ENCODE data around the gene ATG4C. TPM values are rescaled to one million over a fixed set of nuclear protein-coding genes. Genes with fewer than 3 reads are reported as not detected.
A peak's percentile ranks its signal among the peaks of the same experiment; 100 is the strongest.

Gene ATG4C
- total and polyA plus RNA-seq, 2 of the 4 experiments (the other 2 are of a cell fraction): 4.7 to 7.2 TPM

GRCh38 chr1:62852253-62852652 is 68.3 kb downstream of the ATG4C start:
- no peak overlapping the region for H4K8ac ChIP-seq (ENCODE audit: low read depth in 2 of 2, low read length in 2 of 2)
- H2BK5ac ChIP-seq (ENCODE audit: low read depth, low read length, poor library complexity, severe bottlenecking): peak overlapping the region; percentile 54
- H4K91ac ChIP-seq (ENCODE audit: insufficient read depth, low read depth, low read length): no peak overlapping the region
- no peaks in the 10 kb centered on the region for H3K79me1 ChIP-seq (ENCODE audit: low read depth in 1 of 2, low read length in 2 of 2)
- peak overlapping the region; percentile 29; the same call in 1 of the 2 replicates for H3K27ac ChIP-seq (ENCODE audit: insufficient read depth, low read length)
- no peaks in the 10 kb centered on the region for H3K9me3 ChIP-seq (ENCODE audit: control insufficient read depth, insufficient read depth, low read length)
- H2AFZ ChIP-seq (replicated peaks; ENCODE audit: low read length, poor library complexity): no peak overlapping the region
- no TSS peak for BruUV-seq (replicated peaks)
- H3K36me3 ChIP-seq (ENCODE audit: control insufficient read depth, insufficient read depth, low read length): no peaks in the 10 kb centered on the region
- DNase-seq (no peak), ATAC-seq (ENCODE audit: low read depth) (no peak; the same call in 1 of the 2 replicates)
- H2AK5ac ChIP-seq (ENCODE audit: low read depth, low read length): no peak overlapping the region
- H3K56ac ChIP-seq (ENCODE audit: extremely low read depth, insufficient read depth, low read length): no peak overlapping the region
- in situ Hi-C loops (cut with MboI; ENCODE audit: low sequenced_read_pairs): no loop called here
- H2BK20ac ChIP-seq (ENCODE audit: low read depth, low read length): 0 out of 2 replicates have a peak overlapping the region, but pooled peaks have one; percentile 35
- no peak overlapping the region for H2BK15ac ChIP-seq (ENCODE audit: low read depth, low read length)
- no peak overlapping the region; the same call in 1 of the 2 replicates for H2BK120ac ChIP-seq (ENCODE audit: low read depth, low read length)
- H3K4ac ChIP-seq (ENCODE audit: low read depth, low read length): 0 out of 2 replicates have a peak overlapping the region, but pooled peaks have one; percentile 48
- CTCF ChIA-PET: interaction anchor here (1.2 kb wide), 1 partner anchor 10 kb away, joined by 3 read pairs; no protein-coding TSS in a partner anchor
- peak; percentile 78 for TF ChIP-seq MAFK (IDR thresholded peaks at IDR 0.05; ENCODE audit: low read depth, low read length)
- TF ChIP-seq, protein P1, sequence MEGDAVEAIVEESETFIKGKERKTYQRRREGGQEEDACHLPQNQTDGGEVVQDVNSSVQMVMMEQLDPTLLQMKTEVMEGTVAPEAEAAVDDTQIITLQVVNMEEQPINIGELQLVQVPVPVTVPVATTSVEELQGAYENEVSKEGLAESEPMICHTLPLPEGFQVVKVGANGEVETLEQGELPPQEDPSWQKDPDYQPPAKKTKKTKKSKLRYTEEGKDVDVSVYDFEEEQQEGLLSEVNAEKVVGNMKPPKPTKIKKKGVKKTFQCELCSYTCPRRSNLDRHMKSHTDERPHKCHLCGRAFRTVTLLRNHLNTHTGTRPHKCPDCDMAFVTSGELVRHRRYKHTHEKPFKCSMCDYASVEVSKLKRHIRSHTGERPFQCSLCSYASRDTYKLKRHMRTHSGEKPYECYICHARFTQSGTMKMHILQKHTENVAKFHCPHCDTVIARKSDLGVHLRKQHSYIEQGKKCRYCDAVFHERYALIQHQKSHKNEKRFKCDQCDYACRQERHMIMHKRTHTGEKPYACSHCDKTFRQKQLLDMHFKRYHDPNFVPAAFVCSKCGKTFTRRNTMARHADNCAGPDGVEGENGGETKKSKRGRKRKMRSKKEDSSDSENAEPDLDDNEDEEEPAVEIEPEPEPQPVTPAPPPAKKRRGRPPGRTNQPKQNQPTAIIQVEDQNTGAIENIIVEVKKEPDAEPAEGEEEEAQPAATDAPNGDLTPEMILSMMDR (conservative IDR thresholded peaks at IDR 0.05; ENCODE audit: low read depth, low read length): no peak
- no peak overlapping the region for H3K4me3 ChIP-seq (ENCODE audit: insufficient read depth, low read depth, low read length)
- peak overlapping the region; percentile 38; the same call in 1 of the 2 replicates for H3K23ac ChIP-seq (ENCODE audit: low read depth, low read length)
- H2AK9ac ChIP-seq (replicated peaks; ENCODE audit: low read depth, low read length, poor library complexity): no peak overlapping the region
- peaks cover 14% of the 10 kb centered on the region for H3K9me1 ChIP-seq (ENCODE audit: insufficient read depth, low read length)
- H3K9ac ChIP-seq (ENCODE audit: low read depth, low read length): no peak overlapping the region
- H4K5ac ChIP-seq (ENCODE audit: low read depth, low read length): no peak overlapping the region
- H3K14ac ChIP-seq (replicated peaks; ENCODE audit: low read depth, low read length): 0 out of 2 replicates have a peak overlapping the region, but pooled peaks have one; percentile 21
- no peak overlapping the region for H3K4me2 ChIP-seq (ENCODE audit: low read depth, low read length)
- dilution Hi-C loops (cut with HindIII; ENCODE audit: low sequenced_read_pairs, unreplicated experiment): no loop called here
- H3K27me3 ChIP-seq (ENCODE audit: control insufficient read depth, insufficient read depth, low read length): no peaks in the 10 kb centered on the region
- no peak overlapping the region for H3K18ac ChIP-seq (ENCODE audit: low read depth, low read length)
- POLR2A ChIA-PET (ENCODE audit: unreplicated experiment): no interaction called here
- intact Hi-C loops (cut with micrococcal nuclease): no loop called here
- peaks cover 7% of the 10 kb centered on the region for H3K4me1 ChIP-seq (ENCODE audit: control insufficient read depth, insufficient read depth, low read length)
- H4K20me1 ChIP-seq (ENCODE audit: insufficient read depth, low read length): no peaks in the 10 kb centered on the region

Measured in IMR-90 (cell line).